Breast epithelium (tissue), 3 donors: ENCODE results near the gene SLC37A3.
"Not testable (repeated sequence)": the region's sequence is repeated elsewhere in the genome, so short reads cannot be mapped to it uniquely, and the experiment has no call there.

Experiments used
- POLR2A ChIP-seq: fragments of 450-650 bp; IDR thresholded peaks from one replicate; pipeline ENCODE4 v1.6.1; 2016; ENCODE audit warnings: antibody characterized with exemption, mild to moderate bottlenecking, moderate library complexity
- POLR2AphosphoS5 ChIP-seq, 3 donors: sonication (generic); formaldehyde crosslinking; IDR thresholded peaks; one replicate each; pipeline ENCODE4 v1.6.1; 2017; ENCODE audit warnings: antibody characterized with exemption in 3 of 3
- TF ChIP-seq, protein P1 (sequence below), 3 donors: fragments of 450-650 bp; IDR thresholded peaks; one replicate each; pipeline ENCODE4 v1.5.1; 2016 to 2017; ENCODE audit warnings: antibody characterized with exemption in 3 of 3, mild to moderate bottlenecking in 3 of 3, moderate library complexity in 3 of 3

DNA sequence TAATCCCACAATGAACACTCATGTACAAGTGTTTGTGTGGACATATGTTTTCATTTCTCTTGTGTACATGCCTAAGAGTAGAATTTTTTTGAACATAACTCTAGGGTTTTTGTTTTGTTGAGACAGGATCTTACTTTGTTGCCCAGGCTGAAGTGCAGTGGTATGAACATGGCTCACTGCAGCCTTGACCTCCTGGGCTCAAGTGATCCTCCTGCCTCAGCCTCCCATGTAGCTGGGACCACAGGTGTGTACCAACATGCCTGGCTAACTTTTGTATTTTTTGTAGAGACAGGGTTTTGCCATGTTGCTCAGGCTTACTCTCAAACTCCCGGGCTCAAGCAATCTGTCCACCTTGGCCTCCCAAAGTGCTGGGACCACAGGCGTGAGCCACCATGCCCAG lies 87.2 kb downstream of the SLC37A3 start:
- TF ChIP-seq, protein P1, sequence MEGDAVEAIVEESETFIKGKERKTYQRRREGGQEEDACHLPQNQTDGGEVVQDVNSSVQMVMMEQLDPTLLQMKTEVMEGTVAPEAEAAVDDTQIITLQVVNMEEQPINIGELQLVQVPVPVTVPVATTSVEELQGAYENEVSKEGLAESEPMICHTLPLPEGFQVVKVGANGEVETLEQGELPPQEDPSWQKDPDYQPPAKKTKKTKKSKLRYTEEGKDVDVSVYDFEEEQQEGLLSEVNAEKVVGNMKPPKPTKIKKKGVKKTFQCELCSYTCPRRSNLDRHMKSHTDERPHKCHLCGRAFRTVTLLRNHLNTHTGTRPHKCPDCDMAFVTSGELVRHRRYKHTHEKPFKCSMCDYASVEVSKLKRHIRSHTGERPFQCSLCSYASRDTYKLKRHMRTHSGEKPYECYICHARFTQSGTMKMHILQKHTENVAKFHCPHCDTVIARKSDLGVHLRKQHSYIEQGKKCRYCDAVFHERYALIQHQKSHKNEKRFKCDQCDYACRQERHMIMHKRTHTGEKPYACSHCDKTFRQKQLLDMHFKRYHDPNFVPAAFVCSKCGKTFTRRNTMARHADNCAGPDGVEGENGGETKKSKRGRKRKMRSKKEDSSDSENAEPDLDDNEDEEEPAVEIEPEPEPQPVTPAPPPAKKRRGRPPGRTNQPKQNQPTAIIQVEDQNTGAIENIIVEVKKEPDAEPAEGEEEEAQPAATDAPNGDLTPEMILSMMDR (IDR thresholded peaks at IDR 0.05): not testable (repeated sequence)
- TF ChIP-seq POLR2A; POLR2AphosphoS5 (IDR thresholded peaks at IDR 0.05): not testable (repeated sequence)
